B cell (primary cell): ENCODE data around the gene WEE2. TPM values are rescaled to one million over a fixed set of nuclear protein-coding genes. Genes with fewer than 3 reads are reported as not detected.

ENCODE experiments used
- ATAC-seq: fragments of 200-7000 bp; cut with Tn5 transposase; one replicate; pipeline ENCODE4 v1.10.0; 2021; ENCODE audit warnings: low read depth, mild to moderate bottlenecking, moderate number of reproducible peaks, moderate library complexity
- CTCF ChIA-PET: fragments of 350-600 bp; sonication (Branson Sonifier 250); formaldehyde crosslinking; loops from one replicate; lab custom pipeline; 2021; ENCODE audit warnings: antibody characterized with exemption, inconsistent platforms; lab: Charles Lee
- POLR2A ChIA-PET: fragments of 350-600 bp; sonication (Branson Sonifier 250); formaldehyde crosslinking; loops from one replicate; lab custom pipeline; 2021; ENCODE audit warnings: antibody characterized with exemption; lab: Charles Lee
- DNase-seq: peaks from one replicate; pipeline ENCODE4 v3.0.0; 2013
- H2AFZ ChIP-seq: 2 replicates; pipeline ENCODE4 v1.6.1; 2012; ENCODE audit warnings: mild to moderate bottlenecking, low read depth, low read length; ENCODE audit not compliant: insufficient read depth, poor library complexity, severe bottlenecking
- H3K27ac ChIP-seq, 2 donors: 1 replicate in 1 of 2; 2 replicates in 1 of 2; pipeline ENCODE4 v1.5.1; 2012 to 2013; ENCODE audit warnings: low read length in 2 of 2, mild to moderate bottlenecking in 2 of 2, moderate library complexity in 1 of 2
- H3K27me3 ChIP-seq, 4 experiments: fragments of 200-600 bp in 1 of 4; sonication (generic) in 1 of 4; replicated peaks in 1 of 4; 1 replicate in 2 of 4; 2 replicates in 2 of 4; pipeline versions ENCODE4 v1.6.1 to v1.7.0; 2013 to 2016; ENCODE audit warnings: low read length in 3 of 4, mild to moderate bottlenecking in 2 of 4, mixed read lengths in 1 of 4, moderate library complexity in 1 of 4; ENCODE audit not compliant: insufficient read depth in 4 of 4, control insufficient read depth in 3 of 4; ENCODE audit errors: control extremely low read depth in 1 of 4
- H3K36me3 ChIP-seq, 2 experiments: replicated peaks in 1 of 2; 1 replicate in 1 of 2; 2 replicates in 1 of 2; pipeline versions ENCODE4 v1.6.1 to v1.7.1; 2013; ENCODE audit warnings: low read length in 1 of 2; ENCODE audit not compliant: insufficient read depth in 2 of 2, control insufficient read depth in 1 of 2; ENCODE audit errors: control extremely low read depth in 1 of 2, extremely low read depth in 1 of 2
- H3K4me1 ChIP-seq, 2 donors: fragments of 200-600 bp in 1 of 2; sonication (generic) in 1 of 2; 1 replicate in 1 of 2; 2 replicates in 1 of 2; pipeline versions ENCODE4 v1.5.1 to v1.6.1; 2013 to 2017; ENCODE audit warnings: low read length in 2 of 2; ENCODE audit not compliant: control insufficient read depth in 2 of 2, insufficient read depth in 2 of 2
- H3K4me2 ChIP-seq: replicated peaks from 2 replicates; pipeline ENCODE3; 2012; ENCODE audit warnings: mild to moderate bottlenecking, low read depth, low read length; ENCODE audit not compliant: poor library complexity, severe bottlenecking
- H3K4me3 ChIP-seq, 5 experiments: fragments of 200-600 bp in 1 of 5; sonication (generic) in 1 of 5; 1 replicate in 3 of 5; 2 replicates in 2 of 5; pipeline versions ENCODE4 v1.5.1 to v1.7.0; 2011 to 2016; ENCODE audit warnings: low read length in 4 of 5, mild to moderate bottlenecking in 4 of 5, low read depth in 2 of 5, control low read depth in 1 of 5, moderate library complexity in 1 of 5; ENCODE audit not compliant: insufficient read depth in 1 of 5; ENCODE audit errors: control extremely low read depth in 1 of 5, extremely low read depth in 1 of 5
- H3K79me2 ChIP-seq: fragments of 200-600 bp; sonication (generic); one replicate; pipeline ENCODE4 v1.6.0; 2016; ENCODE audit warnings: low read length; ENCODE audit not compliant: control insufficient read depth, insufficient read depth
- H3K9ac ChIP-seq: fragments of 200-600 bp; sonication (generic); 2 replicates; pipeline ENCODE4 v1.6.1; 2017; ENCODE audit warnings: mild to moderate bottlenecking, low read length, moderate library complexity
- H3K9me3 ChIP-seq, 3 donors: one replicate each; pipeline versions ENCODE4 v1.6.1 to v1.7.1; 2013; ENCODE audit warnings: low read length in 2 of 3; ENCODE audit not compliant: control insufficient read depth in 2 of 3, insufficient read depth in 1 of 3; ENCODE audit errors: control extremely low read depth in 1 of 3
- H4K20me1 ChIP-seq: 2 replicates; pipeline ENCODE4 v1.6.0; 2012; ENCODE audit warnings: mild to moderate bottlenecking, low read length; ENCODE audit not compliant: insufficient read depth, control insufficient read depth, poor library complexity, severe bottlenecking
- H3K27ac Mint-ChIP-seq: one replicate; pipeline ENCODE4 v1.8.0; 2021; ENCODE audit warnings: mixed read lengths
- H3K27me3 Mint-ChIP-seq: one replicate; pipeline ENCODE4 v1.8.0; 2021; ENCODE audit warnings: mixed read lengths
- H3K4me1 Mint-ChIP-seq: one replicate; pipeline ENCODE4 v1.8.0; 2021; ENCODE audit warnings: mixed read lengths
- H3K4me3 Mint-ChIP-seq: one replicate; pipeline ENCODE4 v1.8.0; 2021; ENCODE audit warnings: mixed read lengths
- H3K9me3 Mint-ChIP-seq: one replicate; pipeline ENCODE4 v1.8.0; 2022; ENCODE audit warnings: mixed read lengths; ENCODE audit not compliant: insufficient read depth
- EZH2 ChIP-seq: IDR thresholded peaks from 2 replicates; pipeline ENCODE4 v1.6.1; 2012; ENCODE audit warnings: borderline replicate concordance, low read depth, mild to moderate bottlenecking, moderate library complexity, low read length; ENCODE audit not compliant: insufficient read depth, poor library complexity, severe bottlenecking
- WGBS: methylation state at CpG from one replicate; pipeline ENCODE4 v1.1.5; 2013; ENCODE audit warnings: missing lambda C conversion rate; ENCODE audit not compliant: insufficient coverage; 5-methylcytosine and 5-hydroxymethylcytosine counted together
- intact Hi-C: fragments of 100-400 bp; cut with micrococcal nuclease; formaldehyde crosslinking; loops from one replicate; pipeline ENCODE4 v1.10.0; 2022
- polyA plus RNA-seq: library from polyadenylated mRNA; depleted of rRNA; stranded (reverse); fragments of >200 nt; gene quantifications from 2 replicates; pipeline ENCODE4 v1.2.3, GENCODE V29; 2012
- total RNA-seq, 2 donors: library from RNA; stranded (reverse); fragments of 120-200 nt in 1 of 2; gene quantifications; 1 replicate in 1 of 2; 2 replicates in 1 of 2; pipeline versions ENCODE4 v1.2.3 to v1.2.4, GENCODE V29; 2013 to 2022
- TF ChIP-seq, protein P1 (sequence below): fragments of 200-600 bp; IDR thresholded peaks from one replicate; pipeline ENCODE4 v1.8.0; 2022; ENCODE audit warnings: antibody characterized with exemption, mild to moderate bottlenecking

WEE2 gene
- total and polyA plus RNA-seq, 2 donors (not counting 1 experiment from before 2014, with no cell fraction given) = not detected

- CTCF ChIA-PET = interaction anchor here (0.7 to 6.4 kb wide), 9 partner anchors 12 to 1224 kb away, joined by 3 to 43 read pairs (median 4); partner anchors contain the start of gene SSBP1
- TF ChIP-seq, protein P1, sequence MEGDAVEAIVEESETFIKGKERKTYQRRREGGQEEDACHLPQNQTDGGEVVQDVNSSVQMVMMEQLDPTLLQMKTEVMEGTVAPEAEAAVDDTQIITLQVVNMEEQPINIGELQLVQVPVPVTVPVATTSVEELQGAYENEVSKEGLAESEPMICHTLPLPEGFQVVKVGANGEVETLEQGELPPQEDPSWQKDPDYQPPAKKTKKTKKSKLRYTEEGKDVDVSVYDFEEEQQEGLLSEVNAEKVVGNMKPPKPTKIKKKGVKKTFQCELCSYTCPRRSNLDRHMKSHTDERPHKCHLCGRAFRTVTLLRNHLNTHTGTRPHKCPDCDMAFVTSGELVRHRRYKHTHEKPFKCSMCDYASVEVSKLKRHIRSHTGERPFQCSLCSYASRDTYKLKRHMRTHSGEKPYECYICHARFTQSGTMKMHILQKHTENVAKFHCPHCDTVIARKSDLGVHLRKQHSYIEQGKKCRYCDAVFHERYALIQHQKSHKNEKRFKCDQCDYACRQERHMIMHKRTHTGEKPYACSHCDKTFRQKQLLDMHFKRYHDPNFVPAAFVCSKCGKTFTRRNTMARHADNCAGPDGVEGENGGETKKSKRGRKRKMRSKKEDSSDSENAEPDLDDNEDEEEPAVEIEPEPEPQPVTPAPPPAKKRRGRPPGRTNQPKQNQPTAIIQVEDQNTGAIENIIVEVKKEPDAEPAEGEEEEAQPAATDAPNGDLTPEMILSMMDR = no peak
- no peak for TF ChIP-seq EZH2
- Histone ChIP-seq H3K36me3 (peaks cover 0 to 5% of the 10 kb centered on the region in 2 experiments), H2AFZ (peak overlapping the region; percentile 64), H3K79me2 (peaks cover 58% of the 10 kb centered on the region), H3K4me2 (peak overlapping the region; percentile 82), H4K20me1 (peaks cover 10% of the 10 kb centered on the region), H3K4me1 (peaks cover 35 to 38% of the 10 kb centered on the region in 2 donors), H3K9ac (peak overlapping the region; percentile 76), H3K4me3 (peak overlapping the region in 4 of 5 experiments; percentile 47 to 78 (median 64)), H3K27ac (peak overlapping the region; percentile 52 to 87), H3K9me3 (no peaks in the 10 kb centered on the region), H3K27me3 (no peaks in the 10 kb centered on the region)
- H3K4me1 Mint-ChIP-seq = peaks cover 56% of the 10 kb centered on the region
- POLR2A ChIA-PET = interaction anchor here (0.5 to 4.7 kb wide), 5 partner anchors 35 to 1224 kb away, joined by 3 to 21 read pairs (median 5); partner anchors contain the start of genes AGK and SSBP1
- intact Hi-C loops = loop anchor here (1.0 to 5.0 kb wide), 5 partner anchors 37 to 779 kb away; partner anchors contain the start of genes AGK, BRAF, MRPS33 and SSBP1
- ATAC-seq (peak; percentile 86), DNase-seq (peak; percentile 83)
- peak overlapping the region; percentile 79 for H3K27ac Mint-ChIP-seq
- H3K27me3 Mint-ChIP-seq = no peaks in the 10 kb centered on the region
- no peaks in the 10 kb centered on the region for H3K9me3 Mint-ChIP-seq
- under 1% methylated on average over 57 of the region's 59 CpGs for WGBS
- peak overlapping the region; percentile 84 for H3K4me3 Mint-ChIP-seq
Measured at GRCh38 chr7:141701489-141702046, 6.6 kb upstream of the WEE2 start.
